Measurements from ENCODE around the gene P3H3.

DNA sequence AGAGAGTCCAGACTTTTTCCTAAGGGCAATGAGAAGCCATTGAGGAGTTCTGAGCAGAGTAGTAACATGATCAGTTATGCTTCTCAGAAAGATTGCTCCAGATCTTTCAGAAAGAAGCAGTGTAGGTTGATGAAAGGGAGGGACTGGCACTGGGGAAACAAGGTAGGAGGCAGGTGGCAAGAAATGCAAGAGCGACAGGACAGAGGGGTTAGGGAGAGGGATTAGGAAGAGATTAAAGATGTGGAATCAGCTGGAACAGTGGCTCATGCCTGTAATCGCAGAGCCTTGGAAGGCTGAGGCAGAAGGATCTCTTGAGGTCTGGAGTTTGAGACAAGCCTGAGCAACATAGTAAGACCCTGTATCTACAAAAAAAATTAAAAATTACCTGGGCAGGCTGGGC is 19.5 kb downstream of the P3H3 start:
- TF ChIP-seq, protein P1, sequence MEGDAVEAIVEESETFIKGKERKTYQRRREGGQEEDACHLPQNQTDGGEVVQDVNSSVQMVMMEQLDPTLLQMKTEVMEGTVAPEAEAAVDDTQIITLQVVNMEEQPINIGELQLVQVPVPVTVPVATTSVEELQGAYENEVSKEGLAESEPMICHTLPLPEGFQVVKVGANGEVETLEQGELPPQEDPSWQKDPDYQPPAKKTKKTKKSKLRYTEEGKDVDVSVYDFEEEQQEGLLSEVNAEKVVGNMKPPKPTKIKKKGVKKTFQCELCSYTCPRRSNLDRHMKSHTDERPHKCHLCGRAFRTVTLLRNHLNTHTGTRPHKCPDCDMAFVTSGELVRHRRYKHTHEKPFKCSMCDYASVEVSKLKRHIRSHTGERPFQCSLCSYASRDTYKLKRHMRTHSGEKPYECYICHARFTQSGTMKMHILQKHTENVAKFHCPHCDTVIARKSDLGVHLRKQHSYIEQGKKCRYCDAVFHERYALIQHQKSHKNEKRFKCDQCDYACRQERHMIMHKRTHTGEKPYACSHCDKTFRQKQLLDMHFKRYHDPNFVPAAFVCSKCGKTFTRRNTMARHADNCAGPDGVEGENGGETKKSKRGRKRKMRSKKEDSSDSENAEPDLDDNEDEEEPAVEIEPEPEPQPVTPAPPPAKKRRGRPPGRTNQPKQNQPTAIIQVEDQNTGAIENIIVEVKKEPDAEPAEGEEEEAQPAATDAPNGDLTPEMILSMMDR (IDR thresholded peaks at IDR 0.05) = no peak
- no peak for TF ChIP-seq POLR2A (IDR thresholded peaks at IDR 0.05)

Measured in esophagus squamous epithelium (tissue), 4 donors.